Keratinocyte (primary cell): ENCODE measurements around the gene SYPL1.

ENCODE experiments used
- CTCF ChIP-seq, 3 experiments: IDR thresholded peaks in 1 of 3; conservative IDR thresholded peaks in 1 of 3; optimal IDR thresholded peaks in 1 of 3; 2 replicates in 2 of 3; 3 replicates in 1 of 3; pipeline versions ENCODE3 to v1.5.1; 2011; ENCODE audit warnings: low read length in 3 of 3, mild to moderate bottlenecking in 3 of 3, moderate library complexity in 2 of 3, control low read depth in 1 of 3, inconsistent platforms in 1 of 3; ENCODE audit not compliant: insufficient read depth in 2 of 3; ENCODE audit errors: extremely low read depth in 1 of 3
- EZH2 ChIP-seq: IDR thresholded peaks from one replicate; pipeline ENCODE4 v1.6.1; 2012; ENCODE audit warnings: inconsistent platforms, mild to moderate bottlenecking, low read length, moderate library complexity

GRCh38 chr7:106076537-106076936 lies 35.6 kb downstream of the SYPL1 start:
- no peak for TF ChIP-seq EZH2
- no peak for TF ChIP-seq CTCF (optimal IDR thresholded peaks at IDR 0.05 in 1 of 3, IDR thresholded peaks at IDR 0.05 in 1 of 3, conservative IDR thresholded peaks at IDR 0.05 in 1 of 3; ENCODE audit: extremely low read depth in 1 of 3, insufficient read depth in 2 of 3, low read length in 3 of 3)
